Activated T-cell treated with anti-CD3 and anti-CD28 coated beads for 24 hours (primary cell): Measurements from ENCODE around the gene MBP.

Source experiments
- DNase-seq: peaks from one replicate; pipeline ENCODE4 v3.0.0-alpha.2; 2020; ENCODE audit warnings: low read depth

The MBP gene

GRCh38 chr18:77132369-77133050 is at the start of gene MBP:
Gene MBP (minus strand): TSS chr18:77132783. CDS start chr18:77105261, 27,522 bp downstream.
- no peak for DNase-seq

DNA sequence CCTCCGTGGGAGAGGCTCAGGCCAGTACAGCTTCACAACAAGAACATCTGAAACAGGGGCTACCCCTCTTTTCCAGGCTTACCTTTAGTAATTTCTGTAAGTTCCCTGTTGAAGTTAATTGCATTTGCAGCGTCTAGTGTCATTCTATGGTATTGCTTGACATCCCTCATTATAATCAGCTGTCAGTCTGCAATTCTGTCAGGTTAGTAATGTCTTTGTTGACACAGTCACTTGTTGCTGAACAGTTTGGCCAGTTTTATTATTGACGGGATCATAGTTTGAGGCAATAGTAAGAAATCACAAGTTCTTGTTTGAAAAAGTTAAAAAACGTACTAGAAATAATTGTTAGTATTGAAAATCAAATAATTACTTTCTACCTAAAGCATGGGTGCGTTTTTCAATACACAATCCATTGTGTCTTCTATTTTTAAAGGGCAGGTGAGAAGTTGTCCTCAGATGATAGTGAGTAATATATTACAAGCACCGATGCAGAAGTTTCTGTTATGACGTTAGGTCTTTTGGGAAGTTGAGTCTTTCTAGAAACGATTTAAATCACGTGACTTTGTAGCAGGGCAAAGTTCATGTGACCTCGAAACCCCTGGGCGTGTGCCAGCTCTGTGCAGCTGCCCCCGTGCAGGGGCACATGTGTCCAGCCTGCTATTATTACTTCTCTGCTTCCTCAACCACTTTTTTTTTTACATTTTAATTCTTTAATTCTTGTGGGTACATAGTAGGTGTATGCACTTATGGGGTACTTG is 49.5 kb upstream of the MBP start:
- no peak for DNase-seq

GRCh38 chr18:77178559-77178958 is 46.0 kb upstream of the MBP start:
- no peak for DNase-seq

DNA sequence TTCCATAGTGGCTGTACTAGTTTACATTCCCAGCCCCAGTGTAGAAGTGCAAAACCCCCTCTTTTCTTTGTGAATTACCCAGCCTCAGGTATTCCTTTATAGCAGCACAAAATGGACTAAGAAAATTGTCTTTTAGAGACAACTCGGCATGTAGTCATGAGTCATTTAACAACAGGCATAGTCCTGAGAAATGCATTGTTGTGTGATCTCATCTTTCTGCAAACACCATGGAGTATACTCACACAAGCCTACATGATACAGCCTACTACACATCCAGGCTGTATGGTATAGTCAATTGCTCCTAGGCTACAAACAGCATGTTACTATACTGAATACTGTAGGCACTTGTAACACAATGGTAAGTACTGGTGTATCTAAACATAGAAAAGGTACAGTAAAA is 44.4 kb upstream of the MBP start:
- no peak for DNase-seq

DNA sequence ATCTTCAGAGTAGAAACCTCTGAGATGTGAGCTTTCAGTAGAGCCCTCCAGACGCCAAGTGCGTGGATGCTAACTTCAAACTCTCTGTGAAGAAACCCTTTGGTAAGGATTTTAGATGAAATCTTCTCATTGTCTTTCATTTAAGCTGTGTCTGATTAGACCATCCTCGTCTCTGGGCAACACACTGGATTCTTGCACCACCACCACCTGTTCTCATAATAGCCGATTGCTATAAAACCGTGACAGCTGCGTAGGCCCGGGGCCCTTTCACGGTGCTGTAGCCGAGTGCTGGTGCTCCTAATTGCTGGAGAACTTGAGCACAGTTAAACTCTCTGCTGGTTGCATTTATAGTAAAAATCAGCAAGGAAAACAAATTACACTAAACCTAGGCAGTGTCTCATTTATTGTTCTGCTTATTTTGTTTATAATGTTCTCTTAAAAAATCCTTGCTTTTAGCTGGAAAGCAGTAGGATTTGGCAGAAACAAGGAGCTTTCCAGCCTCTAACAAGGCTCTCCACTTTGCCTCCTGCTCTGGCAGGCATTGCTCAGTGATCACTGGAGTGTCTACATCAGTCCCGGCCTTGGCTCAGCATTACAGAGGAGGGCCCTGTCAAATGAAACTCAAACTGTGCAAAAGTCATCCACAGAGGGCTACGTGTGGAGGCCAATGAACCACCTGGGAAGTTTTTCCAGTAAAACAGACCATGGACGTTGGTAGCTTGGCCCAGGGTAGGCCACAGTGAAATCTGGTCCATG is 40.9 kb upstream of the MBP start:
- no peak for DNase-seq

DNA sequence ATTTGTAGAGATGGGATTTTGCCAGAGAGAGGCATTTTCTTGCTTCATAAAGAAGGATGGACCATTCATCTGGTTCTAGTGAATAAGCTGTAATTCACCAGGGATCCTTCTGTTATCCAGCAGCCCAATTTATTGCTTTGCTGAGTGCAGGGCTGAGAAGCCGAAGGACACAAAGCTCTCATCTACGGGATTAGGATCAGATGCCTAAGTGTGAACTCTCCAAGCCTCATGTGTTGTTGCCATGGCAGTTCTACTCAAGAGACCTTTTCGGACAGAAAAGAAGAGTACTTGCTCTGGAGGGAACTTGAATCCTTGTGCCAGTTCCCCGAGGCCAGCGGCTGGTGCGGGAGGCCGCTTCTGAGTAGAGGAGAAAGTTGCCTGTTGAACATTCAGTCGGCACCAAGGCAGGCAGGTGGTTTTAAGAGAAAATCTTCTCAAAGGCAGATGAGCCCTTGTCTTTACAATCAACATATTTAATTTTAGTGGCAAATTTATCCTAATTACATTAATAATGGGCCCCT is 38.4 kb upstream of the MBP start:
- no peak for DNase-seq

- DNase-seq: no peak
Measured at GRCh38 chr18:77168811-77169311, 36.3 kb upstream of the MBP start.

GRCh38 chr18:77167251-77167650 is 34.7 kb upstream of the MBP start:
- DNase-seq: no peak

DNA sequence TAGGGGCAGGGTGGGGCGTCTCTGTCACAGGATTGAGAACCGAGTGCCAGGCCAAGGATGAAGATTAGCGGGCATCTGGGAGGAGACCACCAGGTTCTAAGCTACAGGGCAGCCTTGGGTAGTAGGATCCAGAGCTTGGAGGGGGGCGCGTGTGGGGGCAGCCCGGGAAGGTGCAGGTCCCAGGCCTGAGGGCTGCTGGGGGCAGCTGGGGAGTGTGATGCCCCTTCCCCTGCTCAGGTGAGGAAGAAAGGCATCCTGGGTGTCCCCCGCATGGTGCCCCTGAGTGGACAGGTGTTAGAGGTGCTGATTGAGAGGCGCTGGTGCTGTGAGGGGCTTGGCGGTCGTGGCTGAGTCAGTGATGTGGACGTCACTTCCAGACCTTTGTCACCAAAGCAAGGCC is 33.9 kb upstream of the MBP start:
- no peak for DNase-seq

DNA sequence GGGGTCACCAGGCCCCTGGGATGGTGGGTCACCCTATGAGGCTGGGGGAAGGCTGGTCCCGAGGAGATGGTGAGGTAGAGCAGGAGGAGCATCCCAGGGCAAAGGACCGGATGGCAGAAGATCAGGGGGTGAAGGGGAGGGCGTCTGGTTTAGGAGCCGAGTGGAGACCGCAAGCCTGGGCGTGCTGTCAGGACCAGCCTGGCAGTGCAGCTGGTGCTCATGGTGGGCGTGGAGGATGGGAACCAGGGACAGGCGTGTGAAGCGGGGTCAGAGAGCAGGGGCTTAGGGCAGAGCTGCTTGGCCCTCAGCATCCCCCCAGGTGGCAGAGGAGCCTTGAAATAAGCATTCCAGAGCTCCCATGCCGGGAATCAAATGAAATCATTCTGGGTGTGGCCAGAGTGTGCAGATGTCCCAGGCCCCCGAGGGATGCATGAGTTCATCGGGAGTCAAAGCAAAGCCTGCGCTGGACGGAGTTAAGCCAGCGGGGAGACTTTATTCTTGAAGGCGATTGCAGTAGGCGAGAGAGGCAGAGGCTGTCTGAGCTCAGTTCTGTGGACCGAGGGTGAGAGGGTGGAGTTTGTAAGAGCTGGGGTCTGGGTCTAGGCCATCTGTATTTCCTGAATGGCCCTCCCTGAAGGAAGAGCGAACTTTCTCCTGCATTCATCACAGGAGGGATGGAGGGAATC is 33.1 kb upstream of the MBP start:
- DNase-seq: no peak

GRCh38 chr18:77164763-77165485 is 32.3 kb upstream of the MBP start:
- no peak for DNase-seq

GRCh38 chr18:77164026-77164425 is 31.4 kb upstream of the MBP start:
- DNase-seq: no peak

GRCh38 chr18:77162580-77162979 is 30.0 kb upstream of the MBP start:
- DNase-seq: no peak

DNA sequence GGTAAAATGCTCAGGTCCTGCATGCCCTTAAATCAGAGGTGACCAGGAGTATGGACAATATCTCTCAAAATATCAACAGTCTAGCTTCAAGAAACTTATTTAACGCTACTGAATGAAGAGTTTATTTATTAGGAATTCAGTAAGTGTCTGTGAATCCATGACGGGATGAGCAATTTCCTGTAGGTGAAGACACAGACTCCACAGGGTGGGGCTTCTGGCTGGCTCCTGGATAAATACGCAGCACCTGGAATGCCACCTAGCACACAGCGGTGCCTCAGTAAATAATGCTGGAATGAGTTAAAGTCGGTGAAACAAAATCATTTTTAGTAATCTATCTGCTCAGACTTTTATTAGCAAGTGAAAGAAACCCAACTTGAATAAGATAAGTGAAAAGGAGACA is 29.4 kb upstream of the MBP start:
- DNase-seq: no peak

GRCh38 chr18:77161383-77161782 is 28.8 kb upstream of the MBP start:
- no peak for DNase-seq

DNA sequence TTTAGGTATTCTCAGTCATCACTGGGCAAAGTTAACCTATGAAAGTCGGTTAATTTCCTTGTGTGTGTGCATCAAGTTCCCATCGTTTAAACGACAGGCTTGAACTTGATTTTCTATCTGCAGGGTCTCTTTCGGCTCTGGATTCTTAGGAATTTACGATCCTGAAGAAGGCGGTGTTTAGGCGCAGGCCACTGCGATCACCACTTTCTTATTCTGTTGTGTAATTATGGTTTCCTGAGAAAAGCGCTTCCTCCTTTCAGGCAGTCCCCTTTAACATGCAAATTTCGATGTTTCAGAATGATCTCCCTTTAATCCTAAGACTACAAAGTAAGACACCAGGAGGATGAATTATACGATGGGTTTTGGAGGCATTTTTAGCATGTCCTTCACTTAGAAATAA is 27.9 kb upstream of the MBP start:
- DNase-seq: no peak

GRCh38 chr18:77157312-77157711 is 24.7 kb upstream of the MBP start:
- DNase-seq: no peak

DNA sequence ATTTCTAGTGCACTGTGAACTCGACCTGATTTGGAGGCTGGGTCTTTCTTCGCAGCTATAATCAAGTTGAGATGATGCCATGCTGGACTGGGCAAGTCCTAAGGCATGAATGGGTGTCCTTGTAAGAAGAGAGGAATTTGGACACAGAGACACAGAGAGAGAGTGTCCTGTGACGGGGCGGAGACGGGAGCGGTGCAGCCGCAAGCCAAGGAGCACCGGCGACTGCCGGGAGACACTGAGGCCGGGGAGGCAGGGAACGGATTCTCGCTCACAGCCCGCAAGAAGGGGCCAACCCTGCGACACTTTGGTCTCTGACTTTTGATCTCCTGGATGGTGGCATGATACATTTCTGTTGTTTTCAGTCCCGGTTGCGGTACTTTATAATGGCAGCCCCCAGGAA is 22.4 kb upstream of the MBP start:
- no peak for DNase-seq

GRCh38 chr18:77153404-77153803 is 20.8 kb upstream of the MBP start:
- no peak for DNase-seq

GRCh38 chr18:77151772-77152520 is 19.4 kb upstream of the MBP start:
- no peak for DNase-seq
